ENCODE data around the gene VIPR2.

VIPR2 gene

GRCh38 chr7:159031750-159032149, 112.9 kb downstream of the VIPR2 start:
- Histone ChIP-seq H3K9me3 (ENCODE audit: control insufficient read depth, low read length) (no peaks in the 10 kb centered on the region), H3K36me3 (ENCODE audit: control insufficient read depth, insufficient read depth, low read length) (no peaks in the 10 kb centered on the region), H3K4me3 (ENCODE audit: low read length) (no peak overlapping the region), H3K27me3 (ENCODE audit: control insufficient read depth, insufficient read depth, low read length) (peaks cover 17% of the 10 kb centered on the region), H3K9ac (ENCODE audit: low read length) (no peak overlapping the region), H3K4me1 (ENCODE audit: control insufficient read depth, insufficient read depth, low read length) (peaks cover 26% of the 10 kb centered on the region)

GRCh38 chr7:159031135-159031701, 113.4 kb downstream of the VIPR2 start:
- Histone ChIP-seq H3K9ac (ENCODE audit: low read length) (peak overlapping the region; percentile 61), H3K27me3 (ENCODE audit: control insufficient read depth, insufficient read depth, low read length) (peaks cover 14% of the 10 kb centered on the region), H3K4me1 (ENCODE audit: control insufficient read depth, insufficient read depth, low read length) (peaks cover 26% of the 10 kb centered on the region), H3K36me3 (ENCODE audit: control insufficient read depth, insufficient read depth, low read length) (no peaks in the 10 kb centered on the region), H3K4me3 (ENCODE audit: low read length) (no peak overlapping the region), H3K9me3 (ENCODE audit: control insufficient read depth, low read length) (no peaks in the 10 kb centered on the region)

GRCh38 chr7:159030490-159031134, 114.1 kb downstream of the VIPR2 start:
- Histone ChIP-seq H3K4me1 (ENCODE audit: control insufficient read depth, insufficient read depth, low read length) (peaks cover 26% of the 10 kb centered on the region), H3K27me3 (ENCODE audit: control insufficient read depth, insufficient read depth, low read length) (peaks cover 14% of the 10 kb centered on the region), H3K4me3 (ENCODE audit: low read length) (no peak overlapping the region), H3K36me3 (ENCODE audit: control insufficient read depth, insufficient read depth, low read length) (no peaks in the 10 kb centered on the region), H3K9ac (ENCODE audit: low read length) (peak overlapping the region; percentile 61), H3K9me3 (ENCODE audit: control insufficient read depth, low read length) (no peaks in the 10 kb centered on the region)

DNA sequence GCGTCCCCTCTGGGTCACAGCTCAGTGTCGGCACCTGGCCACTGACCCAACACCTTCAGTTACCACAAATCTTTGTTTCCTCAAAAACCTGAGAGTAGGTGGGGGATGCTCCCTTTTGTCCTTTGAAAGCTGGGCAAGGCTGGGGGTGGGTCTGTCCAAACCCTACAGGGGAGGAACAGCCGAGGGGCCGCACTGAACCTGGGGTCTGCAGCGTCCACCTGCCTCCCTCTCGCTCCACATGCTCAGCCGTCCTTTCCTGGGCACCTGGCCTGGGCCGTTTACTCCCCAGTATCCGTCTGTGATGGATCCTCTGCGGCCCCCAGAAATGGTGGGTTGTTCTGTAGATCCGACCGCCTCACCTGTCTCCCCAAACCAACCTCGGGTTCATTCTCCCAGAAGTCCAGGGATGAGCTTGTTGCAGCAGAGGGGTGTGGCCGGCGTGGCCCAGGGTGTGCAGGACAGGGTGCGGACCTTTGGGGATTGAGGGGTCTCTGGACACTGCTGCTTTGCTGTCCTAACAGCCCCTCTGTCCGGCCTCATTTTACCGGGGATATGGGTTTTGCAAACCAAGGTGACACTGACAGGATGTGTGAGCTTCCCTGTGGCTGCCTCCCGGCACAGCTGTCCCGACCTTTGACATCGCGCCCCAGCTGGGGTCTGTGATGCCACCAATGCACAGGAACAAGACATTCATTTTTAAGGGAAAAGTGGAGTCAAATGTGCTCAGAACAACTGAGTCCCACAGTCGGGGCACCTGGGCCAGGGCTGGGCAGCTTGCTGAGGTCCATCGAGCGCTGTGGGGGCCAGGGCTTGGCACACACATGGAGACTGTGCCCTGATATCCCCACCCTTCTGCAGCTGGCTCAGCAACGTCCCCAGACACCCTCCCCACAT, 115.9 kb downstream of the VIPR2 start:
- peaks cover 14% of the 10 kb centered on the region for H3K27me3 ChIP-seq (ENCODE audit: control insufficient read depth, insufficient read depth, low read length)
- H3K4me3 ChIP-seq (ENCODE audit: low read length), result no peak overlapping the region
- H3K9me3 ChIP-seq (ENCODE audit: control insufficient read depth, low read length), result no peaks in the 10 kb centered on the region
- no peaks in the 10 kb centered on the region for H3K36me3 ChIP-seq (ENCODE audit: control insufficient read depth, insufficient read depth, low read length)
- H3K4me1 ChIP-seq (ENCODE audit: control insufficient read depth, insufficient read depth, low read length), result peaks cover 26% of the 10 kb centered on the region
- no peak overlapping the region for H3K9ac ChIP-seq (ENCODE audit: low read length)

DNA sequence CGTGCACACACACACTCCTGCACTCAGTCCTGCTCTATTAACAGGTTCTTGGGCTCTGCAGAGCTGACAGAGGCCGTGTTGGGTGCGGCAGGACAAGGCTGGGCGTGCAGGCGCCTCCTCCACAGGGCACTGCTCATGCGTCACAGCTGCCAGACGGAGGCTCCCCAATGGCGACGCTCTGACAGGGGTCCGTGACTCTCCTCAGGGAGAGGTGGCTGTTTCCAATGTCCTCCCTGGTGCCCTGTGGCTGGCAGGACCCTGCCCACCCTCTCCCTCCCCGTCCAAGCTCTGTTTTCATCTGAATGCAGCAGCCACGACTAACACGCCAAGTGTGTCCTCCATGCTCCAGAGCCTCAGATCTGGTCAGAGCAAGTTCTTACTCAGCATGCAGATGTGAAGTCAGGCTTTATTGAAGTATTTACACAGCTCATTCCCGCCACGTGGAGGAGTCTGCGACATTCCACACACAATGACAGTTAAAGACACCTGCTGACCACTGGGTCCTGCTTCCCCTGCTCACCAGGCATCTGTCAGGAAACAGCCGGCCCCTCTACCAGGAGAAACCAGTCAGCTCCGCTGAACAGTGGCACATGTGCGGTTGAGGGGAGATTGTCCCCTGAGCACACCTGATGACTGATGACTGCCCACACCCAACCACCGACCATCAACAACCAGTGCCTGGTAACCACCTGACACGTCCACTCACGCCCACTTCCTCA, 116.7 kb downstream of the VIPR2 start:
- H3K9ac ChIP-seq (ENCODE audit: low read length), result no peak overlapping the region
- no peak overlapping the region for H3K4me3 ChIP-seq (ENCODE audit: low read length)
- peaks cover 14% of the 10 kb centered on the region for H3K27me3 ChIP-seq (ENCODE audit: control insufficient read depth, insufficient read depth, low read length)
- no peaks in the 10 kb centered on the region for H3K36me3 ChIP-seq (ENCODE audit: control insufficient read depth, insufficient read depth, low read length)
- H3K9me3 ChIP-seq (ENCODE audit: control insufficient read depth, low read length), result no peaks in the 10 kb centered on the region
- H3K4me1 ChIP-seq (ENCODE audit: control insufficient read depth, insufficient read depth, low read length), result peaks cover 26% of the 10 kb centered on the region

GRCh38 chr7:159027056-159027788, 117.4 kb downstream of the VIPR2 start:
- no peaks in the 10 kb centered on the region for H3K9me3 ChIP-seq (ENCODE audit: control insufficient read depth, low read length)
- no peak overlapping the region for H3K9ac ChIP-seq (ENCODE audit: low read length)
- H3K4me3 ChIP-seq (ENCODE audit: low read length), result no peak overlapping the region
- no peaks in the 10 kb centered on the region for H3K36me3 ChIP-seq (ENCODE audit: control insufficient read depth, insufficient read depth, low read length)
- H3K27me3 ChIP-seq (ENCODE audit: control insufficient read depth, insufficient read depth, low read length), result peaks cover 14% of the 10 kb centered on the region
- peaks cover 26% of the 10 kb centered on the region for H3K4me1 ChIP-seq (ENCODE audit: control insufficient read depth, insufficient read depth, low read length)

- H3K9me3 ChIP-seq (ENCODE audit: control insufficient read depth, low read length), result no peaks in the 10 kb centered on the region
- H3K27me3 ChIP-seq (ENCODE audit: control insufficient read depth, insufficient read depth, low read length), result peaks cover 14% of the 10 kb centered on the region
- H3K4me3 ChIP-seq (ENCODE audit: low read length), result no peak overlapping the region
- H3K9ac ChIP-seq (ENCODE audit: low read length), result no peak overlapping the region
- H3K4me1 ChIP-seq (ENCODE audit: control insufficient read depth, insufficient read depth, low read length), result peaks cover 23% of the 10 kb centered on the region
- H3K36me3 ChIP-seq (ENCODE audit: control insufficient read depth, insufficient read depth, low read length), result no peaks in the 10 kb centered on the region
These were observed 118.2 kb downstream of the VIPR2 start for GRCh38 chr7:159026271-159027055.

DNA sequence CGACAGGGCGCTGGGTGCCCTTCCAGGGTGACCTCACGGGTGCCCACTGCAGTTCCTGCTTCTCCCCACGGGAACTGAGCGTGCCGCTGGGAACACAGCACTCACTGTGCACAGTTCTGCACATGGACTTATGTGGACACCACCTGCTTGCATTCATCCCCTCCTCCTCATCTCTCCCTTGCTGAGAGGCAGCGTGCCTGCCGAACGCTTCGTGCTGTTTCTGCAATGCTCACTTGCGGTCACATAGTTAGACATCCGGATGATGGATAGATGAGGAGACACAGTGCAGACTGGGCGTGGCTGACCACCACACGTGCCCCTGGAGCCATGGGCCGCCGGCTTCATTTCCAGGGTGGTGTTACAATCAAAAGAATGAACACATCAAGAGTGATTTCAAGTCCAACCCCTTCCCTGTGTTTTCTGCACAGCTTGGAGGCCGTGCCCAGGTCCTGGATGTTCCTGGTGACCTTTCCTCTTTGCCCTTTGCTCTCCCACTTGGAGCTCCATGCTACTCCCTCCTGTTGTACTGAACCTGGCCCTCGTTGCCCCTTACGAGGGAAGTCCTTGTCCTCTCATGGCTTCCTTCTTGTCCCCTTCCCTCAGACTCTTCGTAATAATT, 119.4 kb downstream of the VIPR2 start:
- H3K27me3 ChIP-seq (ENCODE audit: control insufficient read depth, insufficient read depth, low read length), result peaks cover 11% of the 10 kb centered on the region
- H3K9ac ChIP-seq (ENCODE audit: low read length), result no peak overlapping the region
- no peaks in the 10 kb centered on the region for H3K36me3 ChIP-seq (ENCODE audit: control insufficient read depth, insufficient read depth, low read length)
- peaks cover 14% of the 10 kb centered on the region for H3K4me1 ChIP-seq (ENCODE audit: control insufficient read depth, insufficient read depth, low read length)
- H3K9me3 ChIP-seq (ENCODE audit: control insufficient read depth, low read length), result no peaks in the 10 kb centered on the region
- no peak overlapping the region for H3K4me3 ChIP-seq (ENCODE audit: low read length)

- no peak overlapping the region for H3K4me3 ChIP-seq (ENCODE audit: low read length)
- H3K27me3 ChIP-seq (ENCODE audit: control insufficient read depth, insufficient read depth, low read length), result peaks cover 11% of the 10 kb centered on the region
- H3K36me3 ChIP-seq (ENCODE audit: control insufficient read depth, insufficient read depth, low read length), result no peaks in the 10 kb centered on the region
- peaks cover 14% of the 10 kb centered on the region for H3K4me1 ChIP-seq (ENCODE audit: control insufficient read depth, insufficient read depth, low read length)
- H3K9me3 ChIP-seq (ENCODE audit: control insufficient read depth, low read length), result no peaks in the 10 kb centered on the region
- no peak overlapping the region for H3K9ac ChIP-seq (ENCODE audit: low read length)
These were observed 120.3 kb downstream of the VIPR2 start for GRCh38 chr7:159024280-159024951.

- Histone ChIP-seq H3K36me3 (ENCODE audit: control insufficient read depth, insufficient read depth, low read length) (no peaks in the 10 kb centered on the region), H3K9me3 (ENCODE audit: control insufficient read depth, low read length) (no peaks in the 10 kb centered on the region), H3K9ac (ENCODE audit: low read length) (no peak overlapping the region), H3K4me3 (ENCODE audit: low read length) (no peak overlapping the region), H3K4me1 (ENCODE audit: control insufficient read depth, insufficient read depth, low read length) (peaks cover 14% of the 10 kb centered on the region), H3K27me3 (ENCODE audit: control insufficient read depth, insufficient read depth, low read length) (peaks cover 6% of the 10 kb centered on the region)
These were observed 120.9 kb downstream of the VIPR2 start for GRCh38 chr7:159023746-159024145.

All from mucosa of stomach (tissue), 1 donor.